Stimulated activated naive CD8-positive, alpha-beta T cell treated with anti-CD3 and anti-CD28 coated beads, Interleukin-15, amount 100 ng/mL, for 72 hours (primary cell): ENCODE data around the gene CALM3.

Experiments used
- ATAC-seq: fragments of 150-1000 bp; cut with Tn5 transposase; 2 replicates; pipeline ENCODE4 v1.10.0; 2021; ENCODE audit warnings: mild to moderate bottlenecking, moderate library complexity
- DNase-seq, 2 donors: peaks; one replicate each; pipeline ENCODE4 v3.0.0; 2021 to 2022
- H3K27ac Mint-ChIP-seq, 2 donors: one replicate each; pipeline ENCODE4 v1.8.0; 2022; ENCODE audit warnings: mild to moderate bottlenecking in 2 of 2, mixed read lengths in 2 of 2, moderate library complexity in 2 of 2
- H3K27me3 Mint-ChIP-seq: one replicate; pipeline ENCODE4 v1.8.0; 2022; ENCODE audit warnings: mixed read lengths
- H3K4me1 Mint-ChIP-seq: one replicate; pipeline ENCODE4 v1.8.0; 2022; ENCODE audit warnings: mild to moderate bottlenecking, mixed read lengths
- H3K4me3 Mint-ChIP-seq, 2 donors: one replicate each; pipeline ENCODE4 v1.8.0; 2022; ENCODE audit warnings: mild to moderate bottlenecking in 2 of 2, mixed read lengths in 2 of 2, moderate library complexity in 1 of 2
- H3K9me3 Mint-ChIP-seq, 2 donors: one replicate each; pipeline ENCODE4 v1.8.0; 2022; ENCODE audit warnings: mixed read lengths in 2 of 2

Gene CALM3

DNA sequence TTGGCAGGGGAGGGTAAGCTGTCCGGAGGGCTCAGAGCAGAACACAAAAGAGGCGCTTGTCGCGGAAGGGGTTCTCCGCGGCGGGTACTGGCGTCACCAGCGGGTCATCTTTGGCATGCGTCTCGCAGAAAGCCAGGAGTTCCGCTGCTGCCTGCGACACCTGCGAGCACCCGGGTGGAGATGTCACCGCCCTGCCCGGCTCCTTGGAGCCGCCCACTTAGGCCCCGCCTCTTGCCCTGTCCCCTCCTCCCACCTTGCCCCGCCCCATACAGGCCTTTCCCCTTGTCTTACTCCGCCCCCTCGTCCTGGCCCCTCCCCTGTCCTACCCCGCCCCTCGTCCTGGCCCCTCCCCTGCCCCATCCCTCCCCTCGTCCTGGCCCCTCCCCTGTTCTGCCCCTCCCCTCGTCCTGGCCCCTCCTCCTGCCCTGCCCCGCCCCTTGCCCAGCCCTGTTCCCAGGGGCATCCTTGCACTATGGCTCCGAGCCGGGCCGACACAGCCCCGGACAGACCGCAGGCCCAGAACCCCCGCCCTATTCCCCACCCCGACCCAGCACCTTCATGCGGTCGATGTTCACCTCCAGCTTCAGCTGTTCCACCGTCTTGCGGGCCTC, 33.0 kb downstream of the CALM3 start:
- no peaks in the 10 kb centered on the region for H3K9me3 Mint-ChIP-seq
- H3K27ac Mint-ChIP-seq: peak overlapping the region; percentile 12 to 66
- no peaks in the 10 kb centered on the region for H3K27me3 Mint-ChIP-seq
- peak overlapping the region; percentile 82 to 88 for H3K4me3 Mint-ChIP-seq
- peak; percentile 98 for DNase-seq
- ATAC-seq: peak; percentile 71
- H3K4me1 Mint-ChIP-seq: peaks cover 33% of the 10 kb centered on the region

DNA sequence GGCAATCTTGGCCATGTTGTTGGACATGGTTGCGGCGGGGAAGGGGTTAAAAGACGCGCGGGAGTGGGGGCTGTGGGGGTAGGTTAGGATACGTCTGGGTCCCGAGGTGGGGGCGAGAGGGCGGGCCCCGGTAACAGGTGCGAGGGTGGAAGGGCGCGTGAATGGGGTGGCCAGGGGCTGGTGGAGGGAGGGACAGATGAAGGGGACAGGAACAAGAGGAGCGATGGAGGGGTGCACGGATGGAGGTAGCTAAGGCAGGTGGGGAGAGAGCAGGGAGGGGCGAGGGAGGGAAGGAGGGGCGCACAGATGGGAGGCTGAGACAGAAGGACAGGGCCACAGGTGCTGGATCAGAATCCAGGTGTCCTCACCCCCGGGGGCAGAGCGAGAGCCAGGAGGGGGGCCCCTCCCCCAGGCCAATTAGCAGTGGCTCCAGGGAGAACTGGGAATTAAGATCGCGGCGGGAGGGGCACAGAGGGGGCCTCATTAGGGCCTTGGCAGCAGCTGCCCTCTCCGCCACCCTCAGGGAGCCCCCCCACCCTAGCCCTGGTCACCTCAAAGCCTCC, 33.6 kb downstream of the CALM3 start:
- H3K4me3 Mint-ChIP-seq: peak overlapping the region; percentile 82 to 88
- peaks cover 30% of the 10 kb centered on the region for H3K4me1 Mint-ChIP-seq
- ATAC-seq (no peak), DNase-seq (no peak)
- no peaks in the 10 kb centered on the region for H3K27me3 Mint-ChIP-seq
- no peaks in the 10 kb centered on the region for H3K9me3 Mint-ChIP-seq
- H3K27ac Mint-ChIP-seq: peak overlapping the region in 1 of 2 donors; percentile 57

DNA sequence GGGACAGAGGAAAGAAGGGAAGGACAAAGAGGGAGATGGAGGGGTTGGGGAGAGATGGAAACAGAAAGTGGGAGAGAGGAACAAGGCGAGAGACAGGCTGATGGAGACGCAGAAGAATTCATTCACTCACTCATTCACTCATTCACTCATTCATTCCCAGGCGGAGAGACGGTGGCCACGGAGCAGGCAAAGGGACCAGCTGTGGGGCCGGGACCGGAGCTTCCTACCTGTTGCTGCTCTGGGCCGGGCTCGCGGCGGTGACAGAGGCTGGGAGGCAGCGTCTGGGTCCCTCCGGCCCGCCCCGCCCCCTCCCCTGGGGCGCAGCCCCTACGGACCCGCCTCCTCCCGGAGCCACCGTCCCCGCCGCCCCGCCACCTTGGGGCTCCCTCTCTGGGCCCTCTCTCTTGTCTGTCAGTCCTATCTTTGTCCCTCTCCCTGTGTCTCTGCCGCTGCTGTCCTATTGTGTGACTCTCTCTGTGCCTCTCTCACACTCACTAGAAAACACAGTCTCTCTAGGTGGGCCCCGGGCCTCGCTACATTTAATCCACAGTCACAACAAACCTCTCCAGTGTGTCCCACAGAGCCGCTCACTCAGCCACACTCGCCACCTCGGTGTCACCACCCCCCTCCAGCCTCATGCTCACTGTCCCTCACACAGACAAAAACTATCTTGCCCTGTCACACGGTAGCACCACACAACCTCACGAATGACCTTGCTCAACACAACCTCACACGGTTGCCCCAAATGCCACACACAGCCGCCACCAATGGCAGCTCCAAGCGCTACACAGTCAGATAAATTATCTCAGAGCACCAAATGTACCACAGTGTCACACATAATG, 35.0 kb downstream of the CALM3 start, which contains the start of gene GNG8:
Gene GNG8, minus strand, starts transcription at position 283 of the 842 bp plus-strand sequence. CDS start 1,520 bp downstream, outside the sequence.
- peak within 1 kb of the TSS; percentile 34 to 57 for H3K27ac Mint-ChIP-seq
- H3K4me1 Mint-ChIP-seq: peaks cover 18% of the 10 kb centered on the region
- H3K27me3 Mint-ChIP-seq: peaks cover 8% of the 10 kb centered on the region
- ATAC-seq: no peak
- H3K9me3 Mint-ChIP-seq: no peaks in the 10 kb centered on the region
- no peak for DNase-seq
- peak within 1 kb of the TSS; percentile 82 to 88 for H3K4me3 Mint-ChIP-seq

DNA sequence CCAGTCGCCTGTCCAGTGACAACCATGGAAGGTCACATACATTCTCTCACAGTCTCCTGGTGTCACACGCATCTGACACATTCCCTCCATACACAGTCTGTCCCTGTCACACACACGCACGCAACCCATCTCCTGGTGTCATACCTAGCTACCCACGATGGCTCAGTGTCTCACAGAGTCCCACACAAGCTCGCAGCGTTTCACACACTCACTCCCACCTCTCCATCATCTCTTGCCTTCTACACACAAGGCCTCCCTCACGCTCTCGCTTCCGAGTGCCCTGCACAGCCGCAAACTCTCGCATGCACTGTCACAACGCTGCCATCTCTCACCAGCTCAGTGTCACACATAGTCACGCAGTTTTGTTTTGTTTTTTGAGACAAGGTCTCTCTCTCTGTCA, 36.1 kb downstream of the CALM3 start:
- Mint-ChIP-seq H3K27ac (no peak overlapping the region), H3K4me3 (no peak overlapping the region), H3K4me1 (peaks cover 17% of the 10 kb centered on the region), H3K9me3 (no peaks in the 10 kb centered on the region), H3K27me3 (peaks cover 8% of the 10 kb centered on the region)
- DNase-seq: no peak
- no peak for ATAC-seq

DNA sequence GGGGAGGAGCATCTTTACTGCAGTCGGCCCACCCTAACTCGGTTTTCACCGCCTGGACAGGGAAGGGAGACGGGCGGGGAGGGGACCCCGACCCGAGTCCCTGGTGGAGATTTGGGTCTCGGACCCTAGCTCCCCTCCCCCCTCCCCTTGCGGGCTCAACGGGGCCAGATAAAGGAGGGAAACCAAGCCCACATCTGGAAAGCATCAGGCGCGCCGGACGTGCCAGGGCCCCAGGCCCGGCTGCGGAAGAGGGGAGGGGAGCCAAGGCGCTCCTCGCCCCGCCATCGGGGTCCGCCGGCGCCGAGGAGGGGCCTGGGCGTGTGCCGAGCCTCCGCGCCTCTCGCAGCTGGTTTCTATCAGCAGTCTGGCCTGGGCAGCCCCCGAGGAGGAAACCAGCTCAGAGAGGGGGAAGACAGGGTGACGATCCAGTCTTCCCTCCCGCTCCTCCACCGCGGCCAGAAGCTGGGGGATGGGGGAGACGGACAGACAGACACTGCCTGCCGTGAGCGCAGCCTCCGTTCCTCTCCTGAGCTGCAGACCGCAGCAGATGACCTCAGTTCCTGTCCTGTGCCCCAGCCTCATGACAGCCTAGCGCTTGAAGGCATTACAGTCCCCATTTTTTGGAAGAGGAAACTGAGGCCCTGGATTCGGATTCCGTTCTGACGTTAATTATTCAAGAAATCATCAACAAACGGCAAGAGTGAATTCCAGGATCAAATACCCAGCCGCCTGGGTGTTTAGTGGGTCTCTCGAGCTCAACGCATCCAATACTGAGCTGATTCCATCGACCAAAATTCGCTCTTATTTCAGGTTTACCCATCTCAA, 38.4 kb downstream of the CALM3 start:
- no peaks in the 10 kb centered on the region for H3K9me3 Mint-ChIP-seq
- peak in 1 of 2 donors; percentile 56 for DNase-seq
- peaks cover 17% of the 10 kb centered on the region for H3K27me3 Mint-ChIP-seq
- no peak overlapping the region for H3K4me3 Mint-ChIP-seq
- no peak overlapping the region for H3K27ac Mint-ChIP-seq
- peak; percentile 22 for ATAC-seq
- H3K4me1 Mint-ChIP-seq: peaks cover 6% of the 10 kb centered on the region

DNA sequence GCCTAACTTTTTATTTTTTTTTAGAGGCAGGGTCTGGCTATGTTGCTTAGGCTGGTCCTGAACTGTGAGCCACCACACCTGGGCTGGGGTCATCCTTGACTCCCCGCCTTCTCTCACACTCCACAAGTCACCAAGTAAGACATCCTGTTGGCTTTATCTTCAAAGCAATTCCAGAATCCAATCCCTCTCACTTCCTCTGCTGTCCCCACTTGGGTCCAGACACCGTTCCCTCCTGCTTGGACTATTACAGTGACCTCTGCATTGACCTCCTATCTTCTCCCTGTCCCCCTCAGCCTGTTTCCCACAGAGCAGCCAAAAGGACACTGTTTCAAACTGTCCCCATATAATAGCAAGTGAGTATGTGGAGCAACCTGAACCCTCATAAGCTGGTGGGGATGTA, 39.5 kb downstream of the CALM3 start:
- ATAC-seq: no peak
- Mint-ChIP-seq H3K4me1 (no peaks in the 10 kb centered on the region), H3K4me3 (peak overlapping the region in 1 of 2 donors; percentile 23), H3K27me3 (peaks cover 17% of the 10 kb centered on the region), H3K27ac (no peak overlapping the region), H3K9me3 (no peaks in the 10 kb centered on the region)
- DNase-seq: no peak

DNA sequence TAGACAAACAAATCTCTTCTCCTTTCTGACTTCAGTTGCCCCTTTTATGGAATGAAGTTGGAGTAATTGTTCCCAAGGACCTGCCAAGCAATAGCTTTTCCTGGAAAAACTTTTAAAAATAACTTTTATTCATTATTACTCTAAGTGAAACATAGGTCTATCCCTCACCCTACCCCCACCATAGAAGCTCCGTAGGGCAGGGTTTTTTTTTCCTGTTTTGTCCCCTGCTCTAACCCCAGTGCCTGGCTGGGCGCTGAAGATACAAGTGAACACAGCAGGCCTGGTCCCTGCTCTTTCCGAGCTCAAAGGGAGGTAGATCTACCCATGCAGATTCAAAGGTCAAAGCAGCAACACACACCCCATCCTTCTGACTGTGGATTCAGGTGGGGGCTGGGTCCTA, 43.6 kb downstream of the CALM3 start:
- Mint-ChIP-seq H3K9me3 (no peaks in the 10 kb centered on the region), H3K27me3 (peaks cover 36% of the 10 kb centered on the region), H3K4me3 (no peak overlapping the region), H3K4me1 (peaks cover 10% of the 10 kb centered on the region), H3K27ac (no peak overlapping the region)
- DNase-seq (no peak), ATAC-seq (no peak)

DNA sequence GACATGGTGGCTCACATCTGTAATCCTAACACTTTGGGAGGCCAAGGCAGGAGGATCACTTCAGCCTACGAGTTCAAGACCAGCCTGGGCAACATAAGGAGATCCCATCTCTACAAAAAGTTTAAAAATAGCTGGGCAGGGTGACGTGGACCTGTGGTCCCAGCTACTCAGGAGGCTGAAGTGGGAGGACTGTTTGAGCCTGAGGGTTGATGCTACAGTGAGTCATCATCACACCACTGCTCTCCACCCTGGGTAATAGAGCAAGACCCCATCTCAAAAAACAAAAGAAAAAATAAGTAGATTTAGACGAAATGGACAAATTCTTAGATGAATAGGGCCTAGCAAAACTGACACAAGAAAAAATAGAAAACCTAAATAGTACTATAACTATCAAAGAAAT, 45.3 kb downstream of the CALM3 start:
- Mint-ChIP-seq H3K9me3 (no peaks in the 10 kb centered on the region), H3K27me3 (peaks cover 45% of the 10 kb centered on the region), H3K4me3 (no peak overlapping the region), H3K27ac (no peak overlapping the region), H3K4me1 (peaks cover 10% of the 10 kb centered on the region)
- DNase-seq (no peak), ATAC-seq (no peak)

DNA sequence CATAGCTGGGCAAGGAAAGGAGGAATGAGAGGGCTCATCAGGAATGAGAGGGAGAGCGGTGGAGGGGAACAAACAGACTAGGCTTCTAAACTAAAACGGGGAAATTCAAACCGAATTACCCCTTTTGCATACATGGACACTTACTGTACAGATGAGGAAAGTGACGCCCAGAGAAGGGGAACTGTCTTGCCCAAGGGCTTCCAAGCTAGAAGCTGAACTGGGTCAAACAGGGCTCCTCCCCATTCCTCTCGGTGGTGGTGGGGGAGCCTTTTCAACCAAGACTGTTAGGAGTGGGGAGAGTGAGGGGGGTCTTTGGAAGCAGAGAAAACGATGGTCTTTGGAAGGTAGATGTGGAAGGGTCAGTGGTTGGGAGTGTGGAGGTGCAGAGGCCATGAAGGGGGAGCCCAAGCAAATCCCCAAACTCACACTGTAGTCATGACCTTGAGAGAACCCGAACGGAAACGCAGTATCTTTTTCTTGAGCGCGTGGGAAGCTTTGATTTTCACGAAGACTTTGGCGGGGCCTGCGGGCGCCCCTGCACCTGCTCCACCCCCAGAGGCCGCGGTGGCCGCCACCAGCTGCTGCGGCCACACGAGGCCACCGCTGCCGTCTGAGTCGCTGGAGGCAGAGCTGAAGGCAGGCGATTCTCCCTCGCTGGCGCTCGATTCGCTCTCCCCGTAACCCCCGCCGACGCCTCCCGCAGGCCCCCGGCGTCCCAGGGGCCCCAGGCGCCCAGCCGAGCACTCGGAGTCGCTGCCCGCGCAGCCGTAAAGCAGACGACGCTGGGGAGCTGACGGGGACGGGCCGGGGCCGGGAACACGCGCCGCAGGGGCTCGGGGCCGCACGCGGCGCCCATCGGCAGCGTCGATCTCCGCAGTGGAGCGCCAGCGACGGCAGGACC, 47.2 kb downstream of the CALM3 start:
- DNase-seq (no peak), ATAC-seq (peak; percentile 53)
- H3K9me3 Mint-ChIP-seq: no peaks in the 10 kb centered on the region
- H3K4me3 Mint-ChIP-seq: peak overlapping the region; percentile 49 to 56
- peaks cover 53% of the 10 kb centered on the region for H3K27me3 Mint-ChIP-seq
- no peak overlapping the region for H3K27ac Mint-ChIP-seq
- H3K4me1 Mint-ChIP-seq: peaks cover 10% of the 10 kb centered on the region

DNA sequence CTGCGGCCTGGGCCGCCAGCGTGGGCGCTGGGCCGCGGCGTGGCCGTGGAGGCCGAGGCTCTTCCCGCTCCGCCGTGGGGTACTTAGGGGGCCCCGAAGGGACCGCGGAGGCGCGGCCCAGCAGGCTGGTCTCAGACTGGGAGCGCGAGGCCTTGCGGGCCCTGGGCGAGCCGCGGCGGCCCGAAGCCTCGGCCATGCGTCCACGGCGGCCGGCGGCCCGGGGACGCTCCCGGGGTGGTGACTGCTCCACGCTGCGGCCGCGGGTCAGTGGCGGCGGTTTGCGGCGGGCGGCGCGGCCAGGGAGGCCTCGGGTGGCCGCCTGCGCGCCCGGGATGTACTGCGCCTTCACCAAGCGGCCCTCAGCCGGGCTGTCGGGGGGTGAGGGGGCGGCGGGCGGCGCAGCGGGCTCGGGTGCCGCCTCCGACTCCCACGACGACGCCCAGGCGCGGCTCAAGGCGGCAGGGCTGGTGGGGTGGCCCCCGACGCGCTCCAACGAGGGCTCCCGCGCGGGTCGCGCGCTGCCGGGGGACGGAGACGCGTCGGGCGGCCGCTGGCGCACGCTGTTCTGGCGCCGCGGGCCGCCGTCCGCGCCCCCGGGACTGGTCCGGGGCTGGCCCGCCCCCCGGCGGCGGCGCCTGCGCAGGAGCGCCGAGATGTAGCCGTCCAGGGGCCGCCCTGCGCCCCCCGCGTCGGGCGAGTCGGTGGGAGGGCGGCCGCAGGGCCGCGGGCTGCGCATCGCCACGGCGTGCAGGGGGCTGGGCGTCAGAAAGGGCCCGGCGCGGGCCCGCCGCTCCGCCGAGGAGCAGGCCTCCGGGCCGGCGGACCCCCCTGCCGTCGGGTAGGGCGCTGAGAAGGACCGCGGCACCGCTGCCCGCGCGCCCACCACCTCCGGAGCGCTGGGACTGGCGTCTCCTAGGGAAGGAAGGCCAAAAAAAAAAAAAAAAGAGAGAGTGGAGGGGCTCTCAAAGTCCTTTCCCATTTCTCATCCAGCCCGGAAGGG, 48.1 kb downstream of the CALM3 start:
- H3K4me1 Mint-ChIP-seq: peaks cover 16% of the 10 kb centered on the region
- peak overlapping the region; percentile 51 to 58 for H3K4me3 Mint-ChIP-seq
- peaks cover 62% of the 10 kb centered on the region for H3K27me3 Mint-ChIP-seq
- H3K27ac Mint-ChIP-seq: no peak overlapping the region
- no peaks in the 10 kb centered on the region for H3K9me3 Mint-ChIP-seq
- no peak for DNase-seq
- ATAC-seq: peak; percentile 48

DNA sequence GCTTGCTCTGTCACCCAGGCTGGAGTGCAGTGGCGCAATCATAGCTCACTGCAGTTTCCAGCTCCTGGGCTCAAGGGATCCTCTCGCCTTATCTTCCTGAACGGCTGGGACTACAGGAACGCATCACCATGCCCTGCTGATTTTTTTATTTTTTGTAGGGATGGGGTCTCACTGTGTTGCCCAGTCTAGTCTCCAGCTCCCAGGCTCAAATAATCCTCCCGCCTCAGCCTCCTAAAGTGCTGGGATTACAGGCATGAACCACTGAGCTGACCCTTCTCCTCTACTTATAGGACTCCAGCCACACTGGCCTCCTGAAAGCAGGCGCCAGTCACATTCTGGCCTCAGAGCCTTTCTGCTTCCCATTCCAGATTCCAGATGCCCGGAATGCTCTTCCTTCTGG, 49.3 kb downstream of the CALM3 start:
- H3K4me3 Mint-ChIP-seq: peak overlapping the region in 1 of 2 donors; percentile 12
- no peak overlapping the region for H3K27ac Mint-ChIP-seq
- no peaks in the 10 kb centered on the region for H3K9me3 Mint-ChIP-seq
- H3K4me1 Mint-ChIP-seq: peaks cover 16% of the 10 kb centered on the region
- H3K27me3 Mint-ChIP-seq: peaks cover 74% of the 10 kb centered on the region
- ATAC-seq: no peak
- no peak for DNase-seq

DNA sequence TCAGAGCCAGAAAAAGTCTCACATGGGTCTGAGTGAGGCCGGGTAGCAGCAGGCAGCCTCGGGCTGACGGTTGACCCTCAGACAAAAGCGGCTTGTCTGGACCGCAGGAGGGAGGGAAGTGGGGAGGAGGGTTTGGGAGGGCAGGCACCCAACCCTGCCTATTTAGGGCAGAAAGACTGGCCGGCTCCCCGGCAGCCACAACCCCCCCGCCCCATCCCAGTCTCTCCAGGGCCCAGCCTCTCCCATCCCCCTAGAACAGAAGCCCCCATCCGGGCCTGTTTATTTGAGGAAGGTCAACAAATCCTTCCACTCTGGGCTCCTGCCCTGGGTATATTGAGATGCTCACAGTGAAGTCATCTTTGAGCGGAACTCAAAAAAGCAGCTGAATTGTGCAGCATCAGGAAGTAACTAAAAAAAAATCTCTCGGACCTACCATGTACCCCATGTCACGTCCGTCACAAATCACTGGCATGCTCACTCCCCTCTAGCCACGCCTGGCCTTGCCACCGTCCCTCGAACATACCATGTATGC, 53.6 kb downstream of the CALM3 start:
- peak overlapping the region in 1 of 2 donors; percentile 37 for H3K4me3 Mint-ChIP-seq
- no peak overlapping the region for H3K27ac Mint-ChIP-seq
- peaks cover 81% of the 10 kb centered on the region for H3K27me3 Mint-ChIP-seq
- DNase-seq (no peak), ATAC-seq (no peak)
- H3K4me1 Mint-ChIP-seq: peaks cover 17% of the 10 kb centered on the region
- H3K9me3 Mint-ChIP-seq: no peaks in the 10 kb centered on the region

DNA sequence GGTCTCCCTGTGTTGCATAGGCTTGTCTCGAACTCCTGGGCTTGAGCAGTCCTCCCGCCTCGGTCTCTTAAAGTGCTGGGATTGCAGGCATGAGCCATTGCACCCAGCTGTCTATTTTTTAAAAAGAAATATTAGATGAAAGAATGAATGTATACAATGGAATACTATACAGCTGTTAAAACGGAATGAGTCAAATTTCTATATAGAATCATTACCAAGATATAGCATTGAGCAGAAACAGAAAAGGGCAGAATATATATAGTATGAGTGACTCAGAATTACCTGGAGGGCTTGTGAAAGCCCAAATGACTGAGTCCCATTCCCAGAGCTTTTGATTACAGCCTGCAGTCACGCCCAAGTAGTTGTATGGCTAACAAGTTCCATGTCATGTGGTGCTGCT, 55.4 kb downstream of the CALM3 start:
- ATAC-seq: no peak
- Mint-ChIP-seq H3K27ac (no peak overlapping the region), H3K27me3 (peaks cover 68% of the 10 kb centered on the region), H3K4me1 (peaks cover 24% of the 10 kb centered on the region), H3K4me3 (no peak overlapping the region), H3K9me3 (no peaks in the 10 kb centered on the region)
- DNase-seq: no peak
